Loucy (cell line): ENCODE results near the gene SNX24.
"Not testable (repeated sequence)": the region's sequence is repeated elsewhere in the genome, so short reads cannot be mapped to it uniquely, and the experiment has no call there.

Experiments used
- H2AFZ ChIP-seq: fragments of 200-600 bp; sonication (generic); 2 replicates; pipeline ENCODE4 v1.6.0; 2016; ENCODE audit warnings: antibody characterized with exemption, mild to moderate bottlenecking, low read length, moderate library complexity
- H3F3A ChIP-seq: fragments of 200-600 bp; 2 replicates; pipeline ENCODE4 v1.6.0; 2016; ENCODE audit warnings: antibody characterized with exemption, low read depth, mild to moderate bottlenecking
- H3K27me3 ChIP-seq: fragments of 200-600 bp; sonication (generic); 2 replicates; pipeline ENCODE4 v1.6.1; 2014; ENCODE audit warnings: low read length, mild to moderate bottlenecking; ENCODE audit not compliant: insufficient read depth, poor library complexity, severe bottlenecking
- H3K36me3 ChIP-seq: fragments of 200-600 bp; sonication (generic); 2 replicates; pipeline ENCODE4 v1.6.1; 2016; ENCODE audit warnings: low read length; ENCODE audit not compliant: insufficient read depth
- H3K4me1 ChIP-seq: fragments of 200-600 bp; sonication (generic); 2 replicates; pipeline ENCODE4 v1.5.1; 2014; ENCODE audit warnings: low read length, mild to moderate bottlenecking; ENCODE audit not compliant: insufficient read depth, poor library complexity, severe bottlenecking
- H3K4me2 ChIP-seq: fragments of 200-600 bp; sonication (generic); 2 replicates; pipeline ENCODE4 v1.6.0; 2014; ENCODE audit warnings: antibody characterized with exemption, low read length, low read depth, mild to moderate bottlenecking; ENCODE audit not compliant: poor library complexity, severe bottlenecking
- H3K4me3 ChIP-seq: fragments of 200-600 bp; sonication (generic); 2 replicates; pipeline ENCODE4 v1.5.1; 2014; ENCODE audit warnings: low read length, mild to moderate bottlenecking, mixed read lengths; ENCODE audit not compliant: poor library complexity, severe bottlenecking
- H3K79me2 ChIP-seq: fragments of 200-600 bp; sonication (generic); 2 replicates; pipeline ENCODE4 v1.6.1; 2014; ENCODE audit warnings: low read length; ENCODE audit not compliant: insufficient read depth
- H3K9ac ChIP-seq: fragments of 200-600 bp; sonication (generic); 2 replicates; pipeline ENCODE4 v1.6.0; 2014; ENCODE audit warnings: mild to moderate bottlenecking, low read depth, low read length, moderate library complexity; ENCODE audit not compliant: poor library complexity, severe bottlenecking
- H3K9me2 ChIP-seq: fragments of 200-600 bp; sonication (generic); replicated peaks from 2 replicates; pipeline ENCODE4 v1.6.1; 2016; ENCODE audit warnings: low read depth, low read length, mixed read lengths
- H3K9me3 ChIP-seq: fragments of 200-600 bp; sonication (generic); 2 replicates; pipeline ENCODE4 v1.6.1; 2014; ENCODE audit warnings: mild to moderate bottlenecking, antibody characterized with exemption, low read length, low read depth; ENCODE audit not compliant: insufficient read depth
- H4K20me1 ChIP-seq: fragments of 200-600 bp; sonication (generic); 2 replicates; pipeline ENCODE4 v1.6.0; 2014; ENCODE audit warnings: antibody characterized with exemption, low read length, mild to moderate bottlenecking; ENCODE audit not compliant: insufficient read depth, poor library complexity, severe bottlenecking
- CTCF ChIP-seq: fragments of 200-600 bp; sonication (generic); conservative IDR thresholded peaks from 2 replicates; pipeline ENCODE4 v1.5.1; 2014; ENCODE audit warnings: mild to moderate bottlenecking, antibody characterized with exemption, low read length
- EZH2phosphoT487 ChIP-seq: fragments of 200-600 bp; IDR thresholded peaks from 2 replicates; pipeline ENCODE4 v1.6.1; 2018; ENCODE audit warnings: antibody characterized with exemption, mild to moderate bottlenecking, moderate library complexity, borderline replicate concordance

Gene SNX24

GRCh38 chr5:122972877-122973276, 127.5 kb downstream of the SNX24 start:
- Histone ChIP-seq H3K9ac (no peak overlapping the region), H3K36me3 (no peaks in the 10 kb centered on the region), H4K20me1 (no peaks in the 10 kb centered on the region), H3F3A (no peaks in the 10 kb centered on the region), H2AFZ (no peak overlapping the region), H3K27me3 (no peaks in the 10 kb centered on the region), H3K4me3 (no peak overlapping the region), H3K4me1 (no peaks in the 10 kb centered on the region), H3K9me2 (no peaks in the 10 kb centered on the region), H3K9me3 (no peaks in the 10 kb centered on the region), H3K79me2 (no peaks in the 10 kb centered on the region), H3K4me2 (no peak overlapping the region)
- TF ChIP-seq CTCF (no peak), EZH2phosphoT487 (no peak)

- not testable (repeated sequence) for H3K9ac ChIP-seq, H2AFZ ChIP-seq, H3K4me3 ChIP-seq, H3K9me2 ChIP-seq, H3K4me2 ChIP-seq, H3K27me3 ChIP-seq, H3K9me3 ChIP-seq, H3F3A ChIP-seq, H3K36me3 ChIP-seq, H4K20me1 ChIP-seq, H3K79me2 ChIP-seq, H3K4me1 ChIP-seq
Measured at GRCh38 chr5:122973759-122974158, 128.3 kb downstream of the SNX24 start.

- H3K4me3 ChIP-seq, H3K4me1 ChIP-seq, H3K9ac ChIP-seq, H2AFZ ChIP-seq, H3K27me3 ChIP-seq, H3K9me3 ChIP-seq, H3K79me2 ChIP-seq, H3K9me2 ChIP-seq, H4K20me1 ChIP-seq, H3K36me3 ChIP-seq, H3K4me2 ChIP-seq, H3F3A ChIP-seq: not testable (repeated sequence)
Measured at GRCh38 chr5:122974251-122974650, 128.8 kb downstream of the SNX24 start.

- H3K9me3 ChIP-seq, result no peaks in the 10 kb centered on the region
- no peaks in the 10 kb centered on the region for H4K20me1 ChIP-seq
- no peaks in the 10 kb centered on the region for H3K27me3 ChIP-seq
- H3K9ac ChIP-seq, result no peak overlapping the region
- H3K36me3 ChIP-seq, result no peaks in the 10 kb centered on the region
- no peaks in the 10 kb centered on the region for H3K79me2 ChIP-seq
- no peak overlapping the region for H2AFZ ChIP-seq
- H3K4me2 ChIP-seq, result no peak overlapping the region
- no peaks in the 10 kb centered on the region for H3K4me1 ChIP-seq
- H3K9me2 ChIP-seq, result no peaks in the 10 kb centered on the region
- no peaks in the 10 kb centered on the region for H3F3A ChIP-seq
- H3K4me3 ChIP-seq, result no peak overlapping the region
- TF ChIP-seq CTCF, result no peak
- TF ChIP-seq EZH2phosphoT487, result no peak
Measured at GRCh38 chr5:122977319-122977718, 131.9 kb downstream of the SNX24 start.
